Mucosa of gallbladder (tissue), 1 donor: ENCODE data around the gene P3H3. TPM values are rescaled to one million over a fixed set of nuclear protein-coding genes. Genes with fewer than 3 reads are reported as not detected.
A peak's percentile ranks its signal among the peaks of the same experiment; 100 is the strongest.
"Not testable (repeated sequence)": the region's sequence is repeated elsewhere in the genome, so short reads cannot be mapped to it uniquely, and the experiment has no call there.

ENCODE experiments used
- DNase-seq: peaks from one replicate; pipeline ENCODE4 v3.0.0-alpha.2; 2020; ENCODE audit warnings: low spot score
- total RNA-seq: library from RNA; stranded (reverse); gene quantifications from one replicate; pipeline ENCODE4 v1.2.1, GENCODE V29; 2021
- donor health status: DM: no; HTN: no; CAD: no.

P3H3 gene
- total RNA-seq, 1 donor from 2014 or later: 28.1 TPM

DNA sequence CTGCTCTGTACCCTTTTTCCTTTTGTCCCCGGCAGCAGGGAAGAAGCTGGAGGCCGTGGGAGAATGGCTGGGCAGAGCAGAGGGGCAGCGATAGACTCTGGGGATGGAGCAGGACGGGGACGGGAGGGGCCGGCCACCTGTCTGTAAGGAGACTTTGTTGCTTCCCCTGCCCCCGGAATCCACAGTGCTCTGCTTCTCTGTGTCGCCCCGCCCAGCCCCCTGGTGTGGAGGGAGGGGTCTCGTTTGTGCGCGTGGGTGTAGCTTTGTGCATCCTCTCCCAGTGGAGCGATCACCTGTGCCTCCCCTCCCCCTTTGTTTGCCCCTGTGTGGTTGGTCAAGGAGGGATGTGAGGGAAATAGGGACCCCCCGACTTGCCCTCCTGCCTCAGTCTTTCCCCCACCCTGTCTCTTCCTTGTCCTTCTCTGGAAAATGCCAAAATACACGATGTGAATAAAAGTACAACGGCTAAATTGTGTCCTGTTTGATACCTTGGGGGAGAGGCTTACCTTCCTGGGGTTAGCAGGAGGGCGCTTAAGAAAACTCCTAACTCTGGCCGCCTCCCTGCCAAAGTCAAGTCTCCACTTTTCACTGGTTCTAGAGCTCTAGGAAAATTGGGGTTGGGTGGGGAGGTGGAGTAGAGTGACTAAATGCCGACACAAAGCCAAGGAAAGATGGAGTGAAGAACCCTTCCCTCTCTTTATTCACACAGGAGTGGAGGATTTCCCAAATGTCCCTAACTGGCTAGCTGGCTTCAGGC, 38.1 kb downstream of the P3H3 start:
- no peak for DNase-seq

- no peak for DNase-seq
These were observed 38.8 kb downstream of the P3H3 start for GRCh38 chr12:6866920-6867412.

GRCh38 chr12:6867413-6868210, 39.4 kb downstream of the P3H3 start, which contains the start of gene TPI1:
TSS of gene TPI1 (plus strand) at chr12:6867531. CDS start at chr12:6867567, 36 bp downstream.
- peak; percentile 86 for DNase-seq

DNA sequence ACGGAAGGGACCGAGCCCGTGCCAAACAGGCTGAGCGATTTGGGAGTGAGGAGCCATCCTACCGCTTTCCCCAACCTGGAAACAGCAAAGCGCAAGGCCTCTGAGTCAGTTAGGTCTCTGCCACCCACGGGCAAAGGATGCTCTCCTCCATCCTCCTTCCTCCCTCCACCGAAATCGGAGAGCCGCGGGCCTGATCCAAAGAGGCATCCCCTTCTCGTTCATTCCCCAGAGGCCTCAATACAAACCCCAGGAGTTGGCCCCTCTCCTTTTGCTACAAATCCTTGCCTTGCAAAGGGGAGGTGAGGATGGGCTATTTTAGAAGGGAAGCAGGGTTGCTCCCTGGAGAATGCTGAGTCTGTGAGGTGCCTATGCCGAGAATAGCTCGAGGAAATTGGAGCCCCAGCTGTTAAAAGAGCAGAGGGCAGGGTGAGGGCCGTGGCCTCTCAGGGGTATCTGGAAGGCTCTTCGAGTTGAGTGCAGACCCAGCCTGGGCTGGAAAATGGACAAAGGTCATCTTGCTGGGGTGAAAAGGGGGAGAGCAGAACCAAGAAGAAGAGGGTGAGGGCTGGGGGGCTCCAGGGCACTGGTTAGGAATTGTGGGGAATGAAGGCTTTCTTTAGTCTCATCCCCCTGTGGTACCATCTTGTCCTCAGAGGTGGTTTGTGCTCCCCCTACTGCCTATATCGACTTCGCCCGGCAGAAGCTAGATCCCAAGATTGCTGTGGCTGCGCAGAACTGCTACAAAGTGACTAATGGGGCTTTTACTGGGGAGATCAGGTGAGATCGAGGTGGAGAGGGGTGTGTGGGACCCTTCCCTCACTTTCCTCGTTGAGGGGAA, 40.2 kb downstream of the P3H3 start:
- DNase-seq: no peak

DNA sequence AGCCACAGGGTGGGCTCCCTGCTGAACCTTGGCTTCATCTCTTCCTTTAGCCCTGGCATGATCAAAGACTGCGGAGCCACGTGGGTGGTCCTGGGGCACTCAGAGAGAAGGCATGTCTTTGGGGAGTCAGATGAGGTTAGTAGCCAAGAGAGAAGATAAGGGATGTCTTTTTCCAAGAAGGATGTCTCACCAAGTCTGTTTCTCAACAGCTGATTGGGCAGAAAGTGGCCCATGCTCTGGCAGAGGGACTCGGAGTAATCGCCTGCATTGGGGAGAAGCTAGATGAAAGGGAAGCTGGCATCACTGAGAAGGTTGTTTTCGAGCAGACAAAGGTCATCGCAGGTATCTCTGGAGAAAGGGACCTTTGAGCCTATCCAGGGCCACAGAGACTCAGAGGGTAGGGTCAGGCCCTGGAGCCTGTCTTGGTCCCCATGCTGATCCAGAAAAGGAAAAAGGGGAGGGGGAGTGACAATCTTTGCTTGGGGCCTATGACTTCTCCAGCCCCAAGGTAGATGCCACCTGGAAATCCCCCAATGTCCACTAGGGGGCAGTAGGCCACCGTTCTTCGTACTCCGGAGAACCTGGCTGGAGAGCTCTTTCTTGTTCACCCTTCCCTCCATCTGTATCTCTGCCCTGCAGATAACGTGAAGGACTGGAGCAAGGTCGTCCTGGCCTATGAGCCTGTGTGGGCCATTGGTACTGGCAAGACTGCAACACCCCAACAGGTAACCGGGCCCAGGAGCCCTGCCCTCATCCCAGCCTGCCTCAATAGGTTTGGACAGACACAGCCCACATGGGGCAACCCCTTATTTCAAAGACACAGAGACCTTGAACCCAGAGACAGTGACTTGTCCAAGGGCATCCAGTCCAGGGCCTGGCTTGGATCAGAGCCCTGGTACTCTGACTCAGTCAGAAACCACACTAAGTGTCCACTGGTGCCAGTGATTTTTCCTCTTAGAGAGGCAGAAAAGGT, 41.1 kb downstream of the P3H3 start:
- DNase-seq: peak; percentile 88

GRCh38 chr12:6870304-6870703, 42.1 kb downstream of the P3H3 start:
- not testable (repeated sequence) for DNase-seq

DNA sequence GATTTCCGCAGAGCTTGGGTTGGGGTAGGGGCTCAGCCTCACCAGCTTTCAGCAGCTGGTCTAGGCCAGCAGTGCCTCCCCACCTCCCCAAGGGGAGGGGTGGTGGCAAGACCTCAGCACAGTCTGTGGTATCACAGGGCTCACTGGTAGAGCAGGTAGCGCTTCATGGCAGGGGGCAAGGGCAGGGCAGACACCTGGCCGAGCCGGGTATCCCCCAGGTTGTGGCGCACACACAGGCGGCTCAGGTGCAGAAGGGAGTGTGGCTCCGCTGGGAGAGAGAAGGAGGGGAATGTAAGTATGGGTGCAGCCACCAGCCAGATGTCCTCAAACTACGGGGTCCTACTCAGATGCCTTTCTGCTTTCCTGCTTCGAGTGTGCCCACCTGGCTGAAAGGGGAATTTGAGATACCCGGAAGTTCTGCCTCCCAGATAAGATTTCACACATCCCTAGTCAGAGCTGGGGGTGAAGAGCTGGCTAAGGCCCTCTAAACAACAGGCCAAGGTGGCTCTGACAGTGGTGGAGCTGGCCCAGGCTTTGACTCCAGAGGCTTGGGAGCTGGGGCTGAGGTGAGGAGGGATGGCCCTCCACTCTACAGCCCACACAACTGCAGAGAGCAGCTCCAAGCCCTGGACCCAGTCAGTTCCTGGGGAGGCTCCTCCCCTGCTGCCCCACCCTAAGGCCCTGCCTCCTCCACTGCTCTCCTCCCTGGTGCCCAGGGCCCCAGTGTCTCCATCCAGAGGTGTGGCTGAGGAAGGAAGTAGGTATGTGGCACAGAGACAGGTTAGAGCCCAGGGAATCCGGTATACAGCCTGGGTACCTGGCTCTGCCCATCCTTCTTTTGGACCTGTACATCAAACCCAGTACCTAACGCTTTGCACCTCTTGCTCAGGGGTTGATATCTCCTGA, 43.1 kb downstream of the P3H3 start:
- peak; percentile 67 for DNase-seq

- peak; percentile 85 for DNase-seq
These were observed 44.2 kb downstream of the P3H3 start for GRCh38 chr12:6872073-6873048.

DNA sequence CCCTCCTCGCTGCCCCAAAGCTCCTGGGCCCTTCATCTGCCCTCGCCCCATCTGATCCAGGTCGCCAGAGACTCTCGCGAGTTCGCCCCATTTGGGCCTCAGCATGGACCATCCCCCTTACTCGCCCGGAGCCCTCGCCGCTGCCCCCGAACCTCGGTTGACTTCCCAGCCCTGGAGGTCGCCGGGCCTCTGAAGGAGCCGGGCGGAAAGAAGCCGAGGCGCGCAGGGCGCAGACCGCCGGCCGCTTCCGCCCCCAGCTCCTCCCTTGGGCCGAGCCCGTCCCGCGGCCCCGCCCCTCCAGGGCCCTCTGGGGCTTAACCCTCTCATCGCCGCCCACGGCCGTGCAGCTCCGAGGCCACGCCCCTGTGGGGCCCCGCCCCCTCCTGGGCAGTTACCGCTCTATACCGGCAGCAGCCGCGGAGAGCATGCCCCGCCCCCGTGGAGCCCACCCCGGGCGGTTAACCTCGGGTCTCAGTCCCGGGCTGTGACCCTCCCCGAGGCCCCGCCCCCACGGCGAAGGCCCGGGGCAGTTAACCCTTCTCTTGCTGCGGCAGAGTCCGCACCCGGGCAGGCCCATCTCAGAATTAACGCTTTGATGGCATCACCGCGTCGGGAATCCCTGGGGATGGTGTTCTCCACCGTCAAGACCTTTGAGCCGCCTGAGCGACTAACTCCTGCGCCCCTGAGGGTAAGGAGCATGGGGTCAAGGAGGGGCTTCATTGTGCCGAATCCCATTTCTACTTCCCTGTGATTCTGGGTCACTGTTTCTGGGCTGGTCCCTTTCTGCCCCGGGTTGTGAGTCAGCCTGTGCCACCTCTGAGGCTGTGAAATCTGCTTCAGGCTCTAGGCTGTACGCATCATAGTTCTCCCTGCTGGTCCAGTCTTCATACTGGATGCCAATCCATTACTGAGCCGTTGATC, 45.1 kb downstream of the P3H3 start, which contains the start of gene SPSB2:
SPSB2 (minus strand) TSS at position 210 of the 921 bp plus-strand sequence. CDS start 402 bp downstream, outside the sequence.
- DNase-seq: peak; percentile 99

GRCh38 chr12:6874015-6874368, 45.8 kb downstream of the P3H3 start:
- DNase-seq: not testable (repeated sequence)

GRCh38 chr12:6879824-6880223, 51.6 kb downstream of the P3H3 start:
- not testable (repeated sequence) for DNase-seq

- no peak for DNase-seq
These were observed 55.0 kb downstream of the P3H3 start for GRCh38 chr12:6883252-6883651.

DNA sequence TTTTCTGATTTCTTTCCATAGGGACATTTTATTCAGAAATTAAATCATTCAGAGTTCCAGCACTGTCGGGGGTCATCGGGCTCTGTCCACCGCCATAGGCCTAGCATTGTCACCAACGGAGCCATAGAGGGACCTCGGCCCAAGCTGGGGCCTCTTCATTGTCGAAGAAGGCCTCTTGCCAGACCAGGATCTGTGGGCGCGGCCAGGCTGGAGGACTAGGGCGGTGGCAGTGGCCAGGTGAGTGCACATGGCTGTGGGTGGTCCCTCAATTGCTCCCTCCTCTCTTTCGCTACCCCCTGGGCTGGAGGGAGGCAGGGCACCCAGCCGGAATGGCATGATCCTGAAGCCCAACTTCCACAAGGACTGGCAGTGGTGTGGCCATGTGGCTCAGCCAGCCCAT, 55.5 kb downstream of the P3H3 start:
- DNase-seq: no peak

DNA sequence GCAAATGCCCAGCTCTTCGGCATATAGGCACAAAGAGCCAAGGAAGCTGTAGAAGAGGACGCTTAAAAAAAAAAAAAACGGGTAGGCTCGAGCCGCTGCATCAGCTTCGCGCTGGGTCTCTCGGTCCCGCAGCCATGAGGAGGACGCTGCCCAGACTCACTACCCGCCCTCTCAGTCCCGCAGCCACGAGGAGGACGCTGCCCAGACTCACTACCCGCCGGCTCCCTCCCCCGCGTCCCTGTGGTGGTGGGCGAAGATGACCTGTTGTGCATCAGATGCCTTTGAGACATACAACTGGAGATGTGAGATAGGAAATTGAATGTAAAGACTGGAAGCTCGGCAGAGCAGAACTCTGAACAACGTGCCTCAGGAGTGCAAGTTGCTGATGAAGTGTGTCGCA, 56.3 kb downstream of the P3H3 start:
- DNase-seq: no peak

DNA sequence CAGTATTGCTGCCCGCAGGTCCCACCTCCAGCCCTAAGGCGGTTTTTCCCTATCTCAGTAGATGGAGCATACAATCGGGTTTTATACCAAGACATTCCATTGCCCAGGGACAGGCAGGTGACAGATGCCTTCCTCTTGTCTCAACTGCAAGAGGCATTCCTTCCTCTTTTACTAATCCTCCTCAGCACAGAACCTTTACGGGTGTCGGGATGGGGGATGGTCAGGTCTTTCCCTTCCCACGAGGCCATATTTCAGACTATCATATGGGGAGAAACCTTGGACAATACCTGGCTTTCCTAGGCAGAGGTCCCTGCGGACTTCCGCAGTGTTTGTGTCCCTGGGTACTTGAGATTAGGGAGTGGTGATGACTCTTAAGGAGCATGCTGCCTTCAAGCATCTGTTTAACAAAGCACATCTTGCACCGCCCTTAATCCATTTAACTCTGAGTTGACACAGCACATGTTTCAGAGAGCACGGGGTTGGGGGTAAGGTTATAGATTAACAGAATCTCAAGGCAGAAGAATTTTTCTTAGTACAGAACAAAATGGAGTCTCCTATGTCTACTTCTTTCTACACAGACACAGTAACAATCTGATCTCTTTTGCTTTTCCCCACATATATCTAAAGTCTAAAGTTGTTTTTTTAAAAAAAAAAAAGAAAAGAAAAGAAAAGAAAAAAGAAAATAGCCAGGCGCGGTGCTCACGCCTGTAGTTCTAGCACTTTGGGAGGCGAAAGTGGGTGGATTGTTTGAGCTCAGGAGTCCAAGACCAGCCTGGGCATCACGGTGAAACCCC, 58.2 kb downstream of the P3H3 start:
- DNase-seq: not testable (repeated sequence)

DNA sequence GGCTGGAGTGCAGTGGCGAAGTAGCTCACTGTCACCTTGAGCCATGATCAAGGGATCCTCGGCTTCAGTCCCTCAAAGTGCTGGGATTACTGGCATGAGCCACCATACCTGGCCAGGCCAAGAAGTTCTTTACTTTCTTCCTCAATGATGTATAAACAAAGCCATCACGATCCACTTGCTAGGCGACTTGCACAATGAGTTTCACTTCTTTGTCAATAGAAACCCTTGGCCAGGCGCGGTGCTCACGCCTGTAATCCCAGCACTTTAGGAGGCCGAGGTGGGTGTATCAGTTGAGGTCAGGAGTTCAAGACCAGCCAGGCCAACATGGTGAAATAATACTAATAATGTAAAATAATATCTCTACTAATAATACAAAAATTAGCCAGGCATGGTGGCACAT, 59.3 kb downstream of the P3H3 start:
- no peak for DNase-seq
